Small intestine (tissue), 4 donors: Measurements from ENCODE around the gene KIFBP. TPM values are rescaled to one million over a fixed set of nuclear protein-coding genes. Genes with fewer than 3 reads are reported as not detected.

Experiments
- polyA plus RNA-seq, 4 donors: library from polyadenylated mRNA; stranded (reverse) in 3 of 4; unstranded in 1 of 4; fragments of 200-250 nt in 3 of 4; fragments of 120-200 nt in 1 of 4; gene quantifications; one replicate each; pipeline versions ENCODE4 v1.2.1 to v1.2.3, GENCODE V29; 2013
- donor health status: healthy with polysubstance abuse.
- donor health status: Bipolar disorder and iron deficiency.
- donor health status: healthy.

KIFBP gene
- polyA plus RNA-seq, 4 donors: 10.3 to 19.1 (median 13.3) TPM

Other genes starting within 250 kb of the KIFBP start
- 1 to 10 TPM in 2 of 4 donors, under 1 TPM in 1, not detected in 1; 0.81 to 8.7 (median 2.5) TPM for gene STOX1, start 161.3 kb upstream of the KIFBP start, polyA plus RNA-seq
- gene DDX50, start 87.5 kb upstream of the KIFBP start, polyA plus RNA-seq: 10 to 100 TPM; 12.3 to 35.1 (median 22.0) TPM
- gene DDX21, start 32.6 kb upstream of the KIFBP start, polyA plus RNA-seq: 10 to 100 TPM; 14.1 to 42.9 (median 28.5) TPM
- gene SRGN, start 99.3 kb downstream of the KIFBP start, polyA plus RNA-seq: 100 to 1,000 TPM in 1 of 4 donors, 10 to 100 TPM in 2, 1 to 10 TPM in 1; 8.1 to 155 (median 28.1) TPM
- gene VPS26A, start 135.4 kb downstream of the KIFBP start, polyA plus RNA-seq: 10 to 100 TPM; 34.0 to 58.2 (median 35.1) TPM
- gene SUPV3L1, start 191.4 kb downstream of the KIFBP start, polyA plus RNA-seq: 10 to 100 TPM; 30.4 to 46.5 (median 36.1) TPM
- gene HKDC1, start 231.5 kb downstream of the KIFBP start, polyA plus RNA-seq: 100 to 1,000 TPM in 1 of 4 donors, 10 to 100 TPM in 3; 45.7 to 119 (median 64.7) TPM